HuH-7.5 (cell line): ENCODE measurements around the gene XCR1.

ENCODE experiments used
- DNase-seq: peaks from one replicate; pipeline ENCODE4 v3.0.0; 2011; ENCODE audit warnings: low spot score

The XCR1 gene

GRCh38 chr3:45981346-45982074 is 45.8 kb downstream of the XCR1 start:
- DNase-seq, result no peak

GRCh38 chr3:45980819-45981218 is 46.5 kb downstream of the XCR1 start:
- no peak for DNase-seq

- DNase-seq, result no peak
Observed at GRCh38 chr3:45980229-45980813, 47.0 kb downstream of the XCR1 start.

GRCh38 chr3:45979378-45979777 is 47.9 kb downstream of the XCR1 start:
- no peak for DNase-seq

GRCh38 chr3:45978006-45978761 is 49.1 kb downstream of the XCR1 start:
- DNase-seq, result no peak

GRCh38 chr3:45976191-45977091 is 50.8 kb downstream of the XCR1 start:
- no peak for DNase-seq

- DNase-seq, result no peak
Observed at GRCh38 chr3:45975686-45976085, 51.6 kb downstream of the XCR1 start.

- no peak for DNase-seq
Observed at GRCh38 chr3:45974686-45975085, 52.6 kb downstream of the XCR1 start.

- no peak for DNase-seq
Observed at GRCh38 chr3:45972534-45973402, 54.5 kb downstream of the XCR1 start.

GRCh38 chr3:45969953-45970352 is 57.3 kb downstream of the XCR1 start:
- DNase-seq, result no peak

- no peak for DNase-seq
Observed at GRCh38 chr3:45969116-45969515, 58.2 kb downstream of the XCR1 start.

- DNase-seq, result no peak
Observed at GRCh38 chr3:45968706-45969105, 58.6 kb downstream of the XCR1 start.

- DNase-seq, result no peak
Observed at GRCh38 chr3:45968149-45968548, 59.1 kb downstream of the XCR1 start.

GRCh38 chr3:45967724-45968123 is 59.6 kb downstream of the XCR1 start:
- DNase-seq, result no peak
